NCI-H2081 (cell line): ENCODE measurements around the gene ZNF534.
"Not testable (repeated sequence)": the region's sequence is repeated elsewhere in the genome, so short reads cannot be mapped to it uniquely, and the experiment has no call there.

Experiments used
- DNase-seq, 2 experiments: peaks; one replicate each; lab custom pipeline; 2025; lab: John Stamatoyannopoulos, UW

ZNF534 gene

DNA sequence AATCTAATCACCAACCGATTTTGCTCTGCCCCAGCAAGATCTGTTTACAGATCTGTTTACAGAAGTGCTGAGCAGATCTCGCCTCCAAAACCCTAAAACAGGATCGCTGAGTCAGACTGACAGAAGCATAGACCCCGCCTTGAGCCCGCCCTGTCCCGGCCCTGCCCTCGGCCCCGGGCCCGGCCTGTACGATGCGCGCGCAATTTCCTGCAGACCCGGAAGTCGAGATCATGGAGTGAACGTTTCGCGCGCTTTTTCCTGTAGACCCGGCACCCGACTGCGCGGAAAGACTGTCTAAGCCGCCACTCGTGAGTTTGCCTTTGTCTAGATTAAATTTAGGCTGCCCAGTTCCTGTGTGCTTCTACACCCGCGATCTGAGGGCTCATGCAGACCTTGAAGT lies at the start of gene ZNF534:
Gene ZNF534 (plus strand): TSS at position 212 of the 400 bp plus-strand sequence. CDS start 2,327 bp downstream, outside the sequence.
- DNase-seq = no peak

GRCh38 chr19:52391135-52391534 lies 37.8 kb upstream of the ZNF534 start:
- DNase-seq = no peak

DNA sequence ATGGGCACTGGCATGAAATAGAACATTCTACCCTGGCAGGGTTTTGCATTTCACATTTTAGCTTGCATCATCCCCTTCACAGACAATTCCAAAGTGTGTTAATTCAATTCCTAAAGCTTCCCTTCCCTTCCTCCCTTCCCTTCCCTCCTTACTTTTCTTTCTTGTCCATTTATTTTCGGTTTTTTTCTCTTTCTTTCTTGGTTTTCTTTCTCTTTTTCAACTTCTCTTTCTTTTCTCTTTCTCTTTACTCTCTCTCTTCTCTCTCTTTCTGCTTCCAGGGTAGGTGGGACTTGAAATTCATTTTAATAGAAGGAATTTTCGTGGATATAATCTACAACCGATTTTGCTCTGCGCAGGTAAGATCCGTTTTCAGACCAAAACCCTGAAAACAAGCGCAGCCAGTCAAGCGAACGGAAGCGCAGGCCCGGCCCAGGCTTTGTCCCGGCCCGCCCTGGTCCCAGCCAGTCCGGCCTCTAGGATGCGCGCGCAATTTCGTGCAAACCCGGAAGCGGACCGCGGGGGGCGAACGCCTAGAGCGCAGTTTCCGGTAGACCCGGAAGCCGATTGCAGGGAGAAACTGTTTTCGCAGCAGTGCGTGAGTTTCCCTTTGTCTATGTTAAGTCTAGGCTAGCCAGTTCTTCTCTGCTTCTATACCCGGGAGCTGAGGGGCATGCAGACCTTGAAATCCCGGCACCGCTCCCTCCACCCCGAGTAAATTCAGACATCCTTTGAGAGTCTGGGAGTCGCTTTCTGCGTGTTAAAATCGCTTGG lies 31.5 kb upstream of the ZNF534 start, which contains the start of gene ZNF528:
Gene ZNF528 (plus strand): TSS at position 540 of the 771 bp plus-strand sequence. CDS start 4,165 bp downstream, outside the sequence.
- peak; percentile 31 to 53 for DNase-seq

DNA sequence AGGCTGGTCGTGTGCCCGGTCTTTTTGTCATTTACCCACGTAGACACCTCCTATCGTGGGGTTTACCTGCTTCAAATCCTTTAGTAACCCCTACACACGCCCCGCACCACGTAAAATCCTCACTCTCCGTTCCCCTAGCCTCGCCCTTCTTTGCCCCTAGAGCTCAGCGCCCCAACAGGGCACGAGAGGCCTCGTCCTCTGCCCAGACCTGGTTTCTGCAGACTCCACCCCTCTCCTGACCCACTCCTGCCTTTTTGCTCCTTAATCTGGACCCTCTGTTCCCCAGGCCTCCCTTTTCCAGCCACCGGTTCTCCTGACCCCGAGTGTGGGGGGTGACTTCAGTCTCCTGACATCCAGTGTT lies 30.9 kb upstream of the ZNF534 start:
- DNase-seq = no peak

DNA sequence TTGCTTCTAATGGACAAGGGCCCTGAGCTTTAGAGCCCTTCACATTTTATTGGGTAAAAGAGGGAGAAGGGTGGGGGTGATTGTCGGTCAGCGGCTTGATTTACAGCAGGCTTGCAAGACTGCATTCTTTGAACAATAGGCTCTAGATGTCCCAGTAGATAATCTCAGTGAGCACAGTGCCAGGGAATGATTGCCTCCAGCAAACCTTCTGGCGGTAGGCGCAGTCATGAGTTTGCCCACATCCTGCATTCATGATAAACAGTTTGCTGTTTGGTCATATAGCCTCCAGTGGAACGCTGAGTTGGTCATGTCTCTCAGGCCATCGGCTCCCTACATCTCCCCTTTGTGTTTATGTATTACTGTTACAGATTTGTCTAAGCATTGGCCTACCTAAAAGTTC lies 18.7 kb upstream of the ZNF534 start:
- no peak for DNase-seq

DNA sequence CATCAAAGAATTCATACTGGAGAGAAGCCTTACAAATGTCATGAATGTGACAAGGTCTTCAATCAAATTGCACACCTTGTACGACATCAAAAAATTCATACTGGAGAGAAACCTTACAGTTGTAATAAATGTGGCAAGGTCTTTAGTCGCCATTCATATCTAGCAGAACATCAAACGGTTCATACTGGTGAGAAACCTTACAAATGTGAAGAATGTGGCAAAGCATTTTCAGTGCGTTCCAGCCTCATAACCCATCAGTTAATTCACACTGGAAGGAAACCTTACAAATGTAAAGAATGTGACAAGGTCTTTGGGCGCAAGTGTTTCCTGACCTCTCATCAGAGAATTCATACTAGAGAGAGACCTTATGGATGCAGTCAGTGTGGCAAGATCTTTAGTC lies 13.2 kb upstream of the ZNF534 start:
- DNase-seq = no peak

DNA sequence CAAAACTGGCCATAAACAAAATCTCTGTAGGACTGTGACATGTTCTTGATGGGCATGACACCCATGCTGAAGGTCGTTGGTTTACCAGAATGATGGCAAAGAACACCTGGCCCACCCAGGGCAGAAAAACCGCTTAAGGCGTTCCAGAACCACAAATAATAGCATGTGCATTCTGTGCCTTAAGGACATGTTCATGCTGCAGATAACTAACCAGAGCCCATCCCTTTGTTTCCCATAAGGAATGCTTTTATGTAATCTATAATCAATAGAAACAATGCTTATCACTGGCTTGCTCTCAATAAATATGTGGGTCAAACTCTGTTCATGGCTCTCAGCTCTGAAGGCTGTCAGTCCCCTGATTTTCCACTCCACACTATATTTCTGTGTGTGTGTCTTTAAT lies 13.2 kb downstream of the ZNF534 start:
- no peak for DNase-seq

- no peak for DNase-seq
Observed at GRCh38 chr19:52444506-52444905, 15.6 kb downstream of the ZNF534 start.

- DNase-seq = no peak
Observed at GRCh38 chr19:52451241-52451640, 22.3 kb downstream of the ZNF534 start.

GRCh38 chr19:52453324-52454094 lies 24.6 kb downstream of the ZNF534 start, which contains the start of gene ZNF578:
Gene ZNF578 (plus strand): TSS chr19:52453553. CDS start chr19:52501846, 48,293 bp downstream.
- peak; percentile 57 to 59 for DNase-seq

DNA sequence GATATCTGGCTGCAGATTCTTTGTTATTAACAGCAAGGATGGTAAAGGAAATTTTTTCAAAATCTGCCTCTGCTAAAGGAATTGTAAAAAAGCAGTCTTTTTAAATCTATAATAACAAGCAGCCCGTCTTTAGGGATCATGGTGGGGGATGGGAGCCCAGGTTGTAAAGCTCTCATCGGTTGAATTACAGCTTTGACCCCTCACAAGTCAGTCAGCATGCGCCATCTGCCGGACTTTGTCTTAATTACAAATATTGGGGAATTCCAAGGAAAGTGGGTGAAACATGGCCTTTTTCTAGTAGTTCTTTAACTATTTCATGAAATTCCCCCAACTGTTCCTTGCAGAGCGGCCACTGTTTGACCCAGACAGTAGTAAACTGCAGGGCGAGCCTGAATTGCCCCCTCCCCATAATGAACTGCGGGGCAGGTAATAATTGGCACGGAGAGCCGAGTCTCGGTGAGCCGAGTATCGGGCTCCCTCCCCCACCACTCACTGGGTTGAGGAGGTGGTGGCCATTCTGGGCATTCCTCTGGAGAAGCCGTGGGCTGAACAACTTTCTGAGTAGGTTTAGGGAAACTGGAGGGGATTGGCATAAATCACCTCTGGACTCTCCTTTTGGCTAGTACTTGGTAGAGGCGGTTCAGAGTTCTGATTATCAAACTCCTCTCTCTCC lies 36.0 kb downstream of the ZNF534 start:
- DNase-seq = peak; percentile 1 to 8

DNA sequence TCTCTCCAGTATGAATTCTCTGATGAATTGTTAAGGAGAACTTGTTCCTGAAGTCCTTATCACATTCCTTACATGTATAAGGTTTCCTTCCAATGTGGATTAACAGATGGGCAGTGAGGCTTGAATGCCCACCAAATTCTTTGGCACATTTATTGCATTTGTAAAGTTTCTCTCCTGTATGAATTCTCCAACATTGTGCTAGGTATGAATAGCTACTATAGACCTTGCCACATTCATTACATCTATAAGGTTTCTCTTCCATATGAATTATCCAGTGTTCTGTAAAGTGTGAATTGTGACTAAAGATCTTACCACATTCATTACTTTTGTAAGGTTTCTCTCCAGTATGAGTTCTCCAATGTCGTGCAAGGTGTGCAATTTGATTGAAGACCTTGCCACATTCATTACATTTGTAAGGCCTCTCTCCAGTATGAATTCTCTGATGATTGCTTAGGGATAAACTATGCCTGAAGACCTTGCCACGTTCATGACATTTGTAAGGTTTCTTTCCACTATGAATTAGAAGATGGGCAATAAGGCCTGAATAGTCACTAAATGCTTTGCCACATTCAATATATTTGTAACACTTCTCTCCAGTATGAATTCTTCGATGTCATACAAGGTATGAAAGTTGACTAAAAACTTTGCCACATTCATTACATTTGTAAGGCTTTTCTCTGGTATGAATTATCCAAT lies 44.9 kb downstream of the ZNF534 start:
- no peak for DNase-seq

- no peak for DNase-seq
Observed at GRCh38 chr19:52474351-52475127, 45.6 kb downstream of the ZNF534 start.

- DNase-seq = not testable (repeated sequence)
Observed at GRCh38 chr19:52484111-52484743, 55.3 kb downstream of the ZNF534 start.

DNA sequence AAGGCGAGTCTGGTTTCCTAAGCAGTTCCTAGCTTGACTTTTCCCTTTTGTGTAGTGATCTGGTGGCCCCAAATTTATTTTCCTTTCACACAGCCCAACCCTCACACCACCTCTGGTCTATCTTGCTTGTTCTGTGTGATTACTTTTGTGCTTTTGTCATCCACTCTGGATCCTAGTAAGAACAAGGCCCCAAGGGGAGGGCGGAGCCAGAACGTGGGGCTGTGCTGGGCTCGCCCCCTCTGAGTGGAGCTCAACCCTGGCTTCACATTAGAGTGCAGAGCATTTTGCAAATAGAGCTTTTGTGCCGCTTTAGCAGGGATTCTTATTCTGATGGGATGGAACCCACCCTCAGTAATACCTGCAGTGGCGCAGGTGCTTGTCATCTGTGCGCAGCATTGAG lies 56.1 kb downstream of the ZNF534 start:
- DNase-seq = not testable (repeated sequence)

DNA sequence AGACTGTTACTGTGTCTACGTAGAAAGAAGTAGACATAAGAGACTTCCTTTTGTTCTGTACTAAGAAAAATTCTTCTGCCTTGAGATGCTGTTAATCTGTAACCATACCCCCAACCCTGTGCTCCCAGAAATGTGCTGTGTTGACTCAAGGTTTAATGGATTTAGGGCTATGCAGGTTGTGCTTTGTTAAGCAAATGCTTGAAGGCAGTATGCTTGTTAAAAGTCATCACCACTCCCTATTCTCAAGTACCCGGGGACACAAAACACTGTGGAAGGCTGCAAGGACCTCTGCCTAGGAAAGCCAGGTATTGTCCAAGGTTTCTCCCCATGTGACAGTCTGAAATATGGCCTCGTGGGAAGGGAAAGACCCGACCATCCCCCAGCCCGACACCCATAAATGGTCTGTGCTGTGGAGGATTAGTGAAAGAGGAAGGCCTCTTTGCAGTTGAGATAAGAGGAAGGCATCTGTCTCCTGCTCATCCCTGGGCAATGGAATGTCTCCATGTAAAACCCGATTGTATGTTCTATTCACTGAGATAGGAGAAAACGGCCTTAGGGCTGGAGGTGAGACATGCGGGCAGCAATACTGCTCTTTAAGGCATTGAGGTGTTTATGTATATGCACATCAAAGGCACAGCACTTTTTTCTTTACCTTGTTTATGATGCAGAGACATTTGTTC lies 56.8 kb downstream of the ZNF534 start:
- not testable (repeated sequence) for DNase-seq

GRCh38 chr19:52492201-52492993 lies 63.4 kb downstream of the ZNF534 start:
- DNase-seq = no peak

DNA sequence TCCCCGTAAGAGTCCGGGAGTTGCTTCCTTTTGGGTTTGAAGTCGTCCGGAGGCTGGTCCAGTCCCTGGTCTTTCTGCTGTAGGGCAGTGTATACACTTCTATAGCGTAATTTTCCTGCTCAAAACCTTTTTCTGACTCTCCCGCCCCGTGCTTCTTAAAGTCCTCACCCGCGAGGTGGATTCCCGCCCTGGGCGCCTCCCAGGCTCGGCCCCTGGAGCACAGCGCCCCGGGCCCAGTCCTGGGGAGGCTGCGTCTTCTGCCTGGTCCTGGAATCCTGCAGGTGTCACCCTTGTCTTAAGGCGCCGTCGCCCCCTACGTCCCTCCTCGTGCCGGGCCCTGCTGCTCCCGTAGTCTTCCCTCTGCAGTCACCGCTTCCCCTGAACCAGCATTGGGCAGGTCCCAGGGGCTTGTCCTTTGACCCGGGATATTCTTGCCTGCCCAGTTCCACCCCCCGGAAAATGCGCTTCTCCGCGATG lies 64.1 kb downstream of the ZNF534 start:
- DNase-seq = no peak

DNA sequence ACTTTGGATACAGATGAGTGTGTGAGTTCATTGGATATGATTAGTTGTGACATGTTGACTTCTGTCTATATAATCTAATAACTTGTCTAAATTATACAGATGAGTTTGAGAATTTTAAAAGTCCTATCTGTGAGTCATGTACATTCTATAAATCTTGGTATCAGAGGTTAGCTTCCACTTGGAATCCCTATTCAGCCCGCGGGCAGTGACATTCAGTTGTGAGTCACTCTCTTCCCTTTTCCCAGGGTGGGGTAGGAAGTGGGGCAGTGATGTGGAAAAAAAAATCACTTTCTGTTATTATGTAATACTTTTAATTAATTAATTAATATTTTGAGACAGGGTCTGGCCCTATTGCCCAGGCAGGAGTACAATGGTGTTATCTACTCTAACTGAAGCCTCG lies 65.6 kb downstream of the ZNF534 start:
- DNase-seq = no peak
